Fibroblast of pulmonary artery (primary cell): ENCODE data around the gene PXN.

Experiments used
- DNase-seq: peaks from one replicate; pipeline ENCODE4 v3.0.0-alpha.2; 2010; ENCODE audit warnings: low read depth
- H3K4me3 ChIP-seq: replicated peaks from 2 replicates; pipeline ENCODE4 v1.5.1; 2011; ENCODE audit warnings: low read depth, mild to moderate bottlenecking, control low read depth, low read length, moderate library complexity
- TF ChIP-seq, protein P1 (sequence below): IDR thresholded peaks from 2 replicates; pipeline ENCODE4 v1.5.1; 2011; ENCODE audit warnings: mild to moderate bottlenecking, control low read depth, low read length, inconsistent platforms; ENCODE audit errors: missing control alignments

PXN gene

GRCh38 chr12:120227233-120228040 lies 38.1 kb downstream of the PXN start:
- DNase-seq, result no peak
- H3K4me3 ChIP-seq, result no peak overlapping the region
- TF ChIP-seq, protein P1, sequence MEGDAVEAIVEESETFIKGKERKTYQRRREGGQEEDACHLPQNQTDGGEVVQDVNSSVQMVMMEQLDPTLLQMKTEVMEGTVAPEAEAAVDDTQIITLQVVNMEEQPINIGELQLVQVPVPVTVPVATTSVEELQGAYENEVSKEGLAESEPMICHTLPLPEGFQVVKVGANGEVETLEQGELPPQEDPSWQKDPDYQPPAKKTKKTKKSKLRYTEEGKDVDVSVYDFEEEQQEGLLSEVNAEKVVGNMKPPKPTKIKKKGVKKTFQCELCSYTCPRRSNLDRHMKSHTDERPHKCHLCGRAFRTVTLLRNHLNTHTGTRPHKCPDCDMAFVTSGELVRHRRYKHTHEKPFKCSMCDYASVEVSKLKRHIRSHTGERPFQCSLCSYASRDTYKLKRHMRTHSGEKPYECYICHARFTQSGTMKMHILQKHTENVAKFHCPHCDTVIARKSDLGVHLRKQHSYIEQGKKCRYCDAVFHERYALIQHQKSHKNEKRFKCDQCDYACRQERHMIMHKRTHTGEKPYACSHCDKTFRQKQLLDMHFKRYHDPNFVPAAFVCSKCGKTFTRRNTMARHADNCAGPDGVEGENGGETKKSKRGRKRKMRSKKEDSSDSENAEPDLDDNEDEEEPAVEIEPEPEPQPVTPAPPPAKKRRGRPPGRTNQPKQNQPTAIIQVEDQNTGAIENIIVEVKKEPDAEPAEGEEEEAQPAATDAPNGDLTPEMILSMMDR, result no peak

DNA sequence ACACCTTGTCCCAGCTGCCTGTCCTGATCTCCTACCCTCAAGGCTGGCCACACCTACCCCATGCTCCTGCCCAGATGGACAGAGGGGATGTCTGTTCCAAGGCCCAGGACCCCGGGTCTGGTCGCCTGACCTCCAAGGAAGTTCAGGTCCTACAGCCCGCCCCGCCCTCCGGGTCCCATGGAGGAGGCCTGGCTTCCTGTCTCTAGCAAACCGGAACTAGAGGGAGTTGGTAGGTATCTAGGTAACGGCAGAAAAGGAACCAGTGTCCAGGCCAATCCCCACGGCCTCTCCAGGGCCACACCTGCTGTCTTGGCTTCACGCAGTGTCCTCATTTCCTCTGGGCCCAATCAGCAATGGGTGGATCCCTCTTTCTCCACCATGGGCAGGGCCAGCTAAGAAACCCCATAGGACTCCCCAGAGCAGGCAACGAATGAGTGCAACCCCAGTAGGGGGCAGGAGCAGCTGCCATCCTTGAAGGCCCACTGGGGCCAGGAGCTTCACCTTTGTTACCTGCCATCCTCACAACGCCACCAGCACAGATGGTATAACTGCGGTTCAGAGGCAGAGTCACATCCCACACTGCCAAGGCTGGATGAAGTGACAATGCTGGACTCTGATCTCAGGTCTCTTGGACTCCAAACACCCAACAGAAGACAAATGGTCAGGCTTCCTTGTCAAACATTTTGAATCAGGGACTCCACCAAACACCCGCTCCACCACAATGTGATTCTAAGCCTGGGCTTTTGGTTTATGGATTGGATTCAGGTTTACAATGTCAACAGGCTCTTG lies 39.5 kb downstream of the PXN start:
- no peak for DNase-seq
- TF ChIP-seq, protein P1, result no peak
- no peak overlapping the region for H3K4me3 ChIP-seq

- TF ChIP-seq, protein P1, result no peak
- H3K4me3 ChIP-seq, result no peak overlapping the region
- DNase-seq, result no peak
These were observed 40.4 kb downstream of the PXN start for GRCh38 chr12:120225200-120225558.

- TF ChIP-seq, protein P1, result no peak
- no peak overlapping the region for H3K4me3 ChIP-seq
- no peak for DNase-seq
These were observed 41.0 kb downstream of the PXN start for GRCh38 chr12:120224304-120225199.

DNA sequence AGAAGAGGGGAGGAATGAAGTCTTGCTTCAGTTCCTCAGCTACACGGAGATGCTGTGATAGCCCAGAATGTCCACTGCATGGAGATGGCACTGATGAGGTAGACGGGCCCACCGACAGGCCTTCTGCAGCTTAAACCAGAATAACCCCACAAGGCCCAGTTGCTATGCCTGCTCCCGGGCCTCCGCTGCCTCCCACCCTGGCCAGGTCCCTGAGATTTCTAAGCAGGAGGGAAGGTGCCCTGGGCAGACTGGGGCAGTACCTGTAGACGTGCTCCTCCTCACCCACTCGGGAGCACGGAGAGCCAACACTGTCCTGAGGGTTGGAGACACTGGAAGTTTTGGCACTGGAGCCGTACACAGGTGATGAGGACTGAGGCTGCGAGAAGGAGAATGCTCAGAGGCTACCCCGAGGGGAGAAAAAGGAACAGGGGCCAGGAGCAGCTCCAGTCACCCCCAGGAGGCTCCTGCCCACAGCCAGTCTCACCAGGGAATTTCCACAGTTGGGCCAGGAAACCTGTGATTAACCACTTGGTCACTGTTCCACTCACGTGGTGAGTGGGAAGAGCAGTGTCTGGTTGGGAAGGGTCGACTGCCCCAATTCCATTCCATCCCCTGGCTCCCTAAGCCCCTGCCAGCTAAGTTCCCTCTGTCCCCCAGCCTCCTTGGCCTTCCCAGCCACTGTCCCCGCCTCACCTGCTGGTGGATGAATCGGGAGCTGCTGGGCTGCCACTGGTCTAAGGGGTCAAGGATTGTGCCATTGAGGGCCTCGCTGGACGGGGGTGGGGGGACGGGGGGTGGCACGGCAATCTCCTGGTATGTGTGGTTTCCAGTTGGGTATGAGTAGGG lies 41.8 kb downstream of the PXN start:
- TF ChIP-seq, protein P1, result no peak
- H3K4me3 ChIP-seq, result no peak overlapping the region
- no peak for DNase-seq

GRCh38 chr12:120222288-120222832 lies 43.2 kb downstream of the PXN start:
- TF ChIP-seq, protein P1, result no peak
- no peak for DNase-seq
- no peak overlapping the region for H3K4me3 ChIP-seq
